NCI-H1092 (cell line): ENCODE data around the gene SSBP2.
"Not testable (repeated sequence)": the region's sequence is repeated elsewhere in the genome, so short reads cannot be mapped to it uniquely, and the experiment has no call there.

Experiments used
- DNase-seq: peaks from one replicate; lab custom pipeline; 2025; lab: John Stamatoyannopoulos, UW

The SSBP2 gene

DNA sequence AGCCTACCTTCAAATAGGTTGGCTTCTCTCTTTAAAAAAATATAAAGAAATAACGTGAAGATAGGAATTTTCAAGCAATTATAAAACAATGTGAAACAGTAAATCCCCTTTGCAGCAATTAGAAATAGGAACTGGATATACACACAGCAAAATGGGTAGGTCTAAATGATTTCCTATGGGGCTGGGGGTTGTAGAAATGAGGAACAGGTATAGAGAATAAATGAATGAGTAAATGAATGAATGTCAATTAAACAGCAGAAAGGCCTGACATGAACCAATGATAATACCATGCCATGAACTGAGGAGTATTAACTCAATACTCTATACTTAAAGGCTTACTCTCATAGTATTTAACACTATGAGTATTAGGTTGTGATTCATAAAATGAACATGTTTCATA lies 21.6 kb downstream of the SSBP2 start:
- DNase-seq: no peak

- DNase-seq: no peak
Observed at GRCh38 chr5:81728301-81728700, 22.6 kb downstream of the SSBP2 start.

- DNase-seq: no peak
Observed at GRCh38 chr5:81726297-81726696, 24.6 kb downstream of the SSBP2 start.

DNA sequence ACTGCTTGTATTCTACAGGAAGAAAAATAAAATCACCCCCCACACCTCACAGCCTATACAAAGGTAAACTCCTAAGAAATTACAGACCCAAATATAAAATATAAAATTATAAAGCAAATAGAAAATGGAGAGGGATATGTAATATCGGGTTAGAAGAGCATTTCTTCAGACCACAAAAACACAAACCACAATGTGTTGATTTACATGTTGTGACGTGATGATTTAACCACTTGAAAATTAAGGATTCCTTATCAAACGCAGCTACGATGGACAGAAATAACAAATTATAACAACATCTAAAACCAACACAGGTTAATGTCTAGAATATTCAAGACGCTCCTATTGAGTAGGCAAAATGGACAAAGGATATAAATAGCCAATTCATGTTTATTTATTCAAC lies 26.3 kb downstream of the SSBP2 start:
- no peak for DNase-seq

- DNase-seq: no peak
Observed at GRCh38 chr5:81724108-81724507, 26.8 kb downstream of the SSBP2 start.

- no peak for DNase-seq
Observed at GRCh38 chr5:81721049-81721448, 29.8 kb downstream of the SSBP2 start.

GRCh38 chr5:81719743-81720345 lies 31.1 kb downstream of the SSBP2 start:
- no peak for DNase-seq

DNA sequence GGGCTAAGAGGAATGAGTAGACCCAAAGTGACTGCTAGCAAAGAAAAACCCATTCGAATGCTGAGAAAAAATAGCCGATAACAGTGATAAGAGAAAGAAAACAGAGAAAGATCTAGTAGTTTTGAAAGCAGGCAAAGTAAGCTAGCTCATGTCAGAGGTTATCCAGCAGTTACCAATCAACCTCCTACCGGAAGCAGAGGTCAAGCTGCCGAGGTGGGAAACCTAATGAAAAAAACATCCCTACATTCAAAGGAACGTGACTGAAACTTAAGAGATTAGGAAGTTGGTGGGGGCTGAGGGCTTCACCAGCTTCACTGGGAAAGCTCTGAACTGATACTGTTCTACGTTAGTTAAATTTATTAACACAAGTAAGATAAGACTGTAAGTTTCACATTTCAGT lies 32.6 kb downstream of the SSBP2 start:
- DNase-seq: no peak

- DNase-seq: no peak
Observed at GRCh38 chr5:81717860-81718259, 33.0 kb downstream of the SSBP2 start.

DNA sequence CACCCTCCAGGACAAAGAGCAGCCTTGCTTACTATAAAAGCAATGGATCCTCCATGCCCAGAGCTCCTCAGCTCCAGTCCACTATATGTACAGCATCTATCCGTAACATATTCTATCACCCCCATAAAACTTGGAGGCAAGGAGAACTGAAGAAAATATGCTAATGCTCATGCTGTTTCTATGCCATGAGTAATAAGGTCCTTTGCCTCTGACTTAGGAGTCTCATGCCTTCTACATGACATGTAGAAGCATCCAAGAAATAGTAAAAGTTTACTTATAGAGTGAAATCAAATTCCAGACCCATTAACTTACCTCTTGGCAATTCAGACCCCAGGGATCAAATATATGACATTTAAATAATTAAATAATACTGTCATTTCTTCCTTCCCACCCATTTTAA lies 33.7 kb downstream of the SSBP2 start:
- DNase-seq: no peak

DNA sequence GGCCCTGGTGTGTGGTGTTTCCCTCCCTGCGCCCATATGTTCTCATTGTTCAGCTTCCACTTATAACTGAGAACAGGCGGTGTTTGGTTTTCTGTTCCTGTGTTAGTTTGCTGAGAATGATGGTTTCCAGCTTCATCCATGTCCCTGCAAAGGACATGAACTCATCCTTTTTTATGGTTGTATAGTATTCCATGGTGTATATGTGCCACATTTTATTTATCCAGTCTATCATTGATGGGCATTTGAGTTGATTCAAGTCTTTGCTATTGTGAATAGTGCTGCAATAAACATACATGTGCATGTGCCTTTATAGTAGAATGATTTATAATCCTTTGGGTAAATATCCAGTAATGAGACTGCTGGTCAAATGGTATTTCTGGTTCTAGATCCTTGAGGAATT lies 36.8 kb downstream of the SSBP2 start:
- not testable (repeated sequence) for DNase-seq

DNA sequence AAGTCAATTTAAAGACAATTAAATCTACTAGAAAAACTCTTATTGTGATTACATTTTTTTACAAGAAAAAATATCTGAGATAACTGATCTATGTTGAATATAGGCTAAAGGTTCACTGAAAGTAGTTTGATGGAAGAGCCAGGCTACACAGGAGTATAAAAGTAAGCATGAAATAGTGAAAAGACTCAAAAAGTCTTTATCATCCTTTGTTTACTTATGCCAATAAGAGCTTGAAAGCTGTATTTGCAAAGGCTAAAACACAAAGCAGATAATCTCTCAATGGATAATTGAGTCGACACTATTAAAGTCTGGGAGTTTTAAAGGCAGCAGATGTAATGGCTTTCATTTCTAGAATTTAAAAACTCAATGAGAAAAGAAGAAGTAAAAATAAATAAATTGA lies 42.0 kb downstream of the SSBP2 start:
- DNase-seq: no peak

DNA sequence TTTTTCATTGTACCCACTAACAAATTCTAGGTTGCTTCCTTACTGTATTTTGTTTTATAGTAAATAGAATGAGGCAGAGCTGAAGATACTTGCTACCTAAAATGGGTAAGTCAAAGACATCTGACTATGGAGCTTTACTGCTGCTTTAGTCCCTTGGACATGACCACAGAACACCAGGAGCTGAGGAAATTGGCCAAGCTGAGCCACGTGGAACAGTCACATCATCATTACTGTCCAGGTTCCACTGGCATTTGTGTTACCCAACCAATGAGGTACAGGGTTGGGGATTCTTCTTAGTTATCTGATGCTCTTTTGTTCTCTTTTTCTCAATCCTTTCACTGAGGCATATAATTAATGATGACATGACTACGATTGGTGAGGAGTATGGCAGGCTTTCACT lies 47.1 kb downstream of the SSBP2 start:
- DNase-seq: no peak

DNA sequence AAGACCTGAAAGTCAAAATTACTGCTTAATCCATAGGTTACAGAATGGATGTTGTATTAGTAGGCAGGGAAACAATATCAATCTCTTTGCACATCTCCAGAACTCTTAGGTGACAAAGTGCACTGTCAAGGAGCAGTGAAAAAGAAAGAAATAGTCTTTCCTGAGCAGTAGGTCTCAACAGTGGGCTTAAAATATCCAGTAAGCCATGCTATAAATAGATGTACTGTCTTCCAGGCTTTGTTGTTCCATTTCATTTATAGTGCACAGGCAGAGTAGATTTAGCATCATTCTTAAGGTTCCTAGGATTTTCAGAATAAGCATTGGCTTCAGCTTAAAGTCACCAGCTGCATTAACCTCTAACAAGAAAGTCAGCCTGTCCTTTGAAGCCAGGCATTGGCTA lies 50.7 kb downstream of the SSBP2 start:
- DNase-seq: no peak

- no peak for DNase-seq
Observed at GRCh38 chr5:81698813-81699212, 52.1 kb downstream of the SSBP2 start.

DNA sequence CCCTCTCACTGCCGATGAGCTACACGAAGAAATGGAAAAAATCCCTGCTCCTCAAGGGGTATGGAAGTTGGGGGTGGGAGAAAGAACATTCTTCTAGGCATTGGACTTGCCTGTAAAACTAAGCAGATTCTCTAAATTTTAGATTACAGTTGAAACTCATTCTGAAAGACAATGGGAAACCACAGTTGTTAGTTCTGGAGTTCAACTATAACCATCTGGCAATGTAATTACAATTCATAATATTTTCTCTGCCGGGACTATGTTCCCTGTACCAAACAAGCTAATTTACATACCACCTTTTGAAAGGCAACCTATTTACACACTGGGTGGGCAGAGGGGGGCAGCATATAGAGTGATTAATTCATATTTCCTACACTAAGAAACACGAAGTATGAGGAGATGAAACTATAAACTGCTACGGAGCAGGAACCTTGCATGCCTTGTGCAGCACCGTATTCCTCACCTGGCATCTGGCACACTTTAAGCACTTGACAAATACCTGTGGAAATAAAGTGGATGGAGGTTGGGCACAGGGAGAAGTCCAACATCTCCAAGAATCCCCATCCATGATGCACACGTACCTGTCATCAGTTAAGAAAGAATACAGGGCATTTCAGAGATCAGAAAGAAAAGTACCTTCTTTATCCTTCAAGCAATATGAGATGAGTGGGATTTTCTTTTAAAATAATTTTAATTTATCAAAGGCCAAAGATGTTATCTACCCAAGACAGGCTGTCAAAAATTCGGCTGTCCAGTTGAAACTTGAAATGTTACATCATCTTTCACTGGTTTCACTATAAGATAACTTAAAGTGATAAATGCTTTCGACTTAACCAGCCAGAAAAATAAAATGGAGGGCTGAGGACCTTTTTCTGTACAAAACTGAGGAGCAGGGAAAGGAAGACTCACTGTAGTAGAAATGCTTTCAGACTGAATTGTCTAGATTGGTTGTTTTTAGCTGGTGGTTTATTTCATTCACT lies 54.2 kb downstream of the SSBP2 start:
- DNase-seq: no peak

DNA sequence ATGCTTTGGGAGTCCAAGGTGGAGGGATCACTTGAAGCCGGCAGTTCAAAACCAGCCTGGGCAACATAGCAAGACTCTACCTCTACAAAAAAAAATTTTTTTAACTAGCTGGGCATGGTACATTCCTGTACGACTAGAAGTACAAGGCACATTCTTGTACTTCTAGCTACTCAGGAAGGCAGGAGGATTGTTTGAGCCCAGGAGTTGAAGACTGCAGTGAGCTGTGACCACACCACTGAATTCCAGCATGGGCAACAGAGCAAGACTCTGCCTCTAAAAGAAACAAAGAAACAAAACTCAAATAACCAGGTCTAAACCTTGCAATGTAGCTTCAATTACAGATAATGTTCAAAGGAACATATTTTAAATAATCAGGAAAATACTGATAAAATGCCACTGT lies 56.2 kb downstream of the SSBP2 start:
- DNase-seq: no peak

GRCh38 chr5:81688215-81688614 lies 62.7 kb downstream of the SSBP2 start:
- DNase-seq: no peak

GRCh38 chr5:81687292-81687691 lies 63.6 kb downstream of the SSBP2 start:
- DNase-seq: no peak

GRCh38 chr5:81685471-81685870 lies 65.4 kb downstream of the SSBP2 start:
- DNase-seq: no peak

GRCh38 chr5:81679885-81680284 lies 71.0 kb downstream of the SSBP2 start:
- no peak for DNase-seq

- no peak for DNase-seq
Observed at GRCh38 chr5:81675420-81675819, 75.5 kb downstream of the SSBP2 start.

DNA sequence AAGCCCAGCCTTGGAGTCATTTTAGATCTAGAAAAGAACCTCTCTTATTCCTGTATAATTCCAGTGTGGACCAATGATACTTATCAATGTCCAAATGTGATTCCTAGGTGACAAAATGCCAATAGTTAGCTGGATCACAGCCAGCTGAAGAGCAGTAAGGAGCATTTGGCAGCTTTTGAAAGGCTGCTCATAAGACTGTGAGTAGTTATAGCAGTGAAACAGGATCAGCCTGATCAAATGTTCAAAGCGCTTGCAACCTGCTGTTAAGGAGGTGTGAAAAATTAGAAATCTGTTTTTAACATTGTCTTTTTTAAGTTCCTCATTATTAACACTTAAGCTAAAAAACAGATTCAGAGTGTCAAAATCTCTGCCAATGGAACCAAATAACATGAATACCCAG lies 85.1 kb downstream of the SSBP2 start:
- DNase-seq: no peak

GRCh38 chr5:81660624-81661023 lies 90.3 kb downstream of the SSBP2 start:
- not testable (repeated sequence) for DNase-seq
